ENCODE data around the gene ZNF853. TPM values are rescaled to one million over a fixed set of nuclear protein-coding genes. Genes with fewer than 3 reads are reported as not detected.
"Not testable (repeated sequence)": the region's sequence is repeated elsewhere in the genome, so short reads cannot be mapped to it uniquely, and the experiment has no call there.

The ZNF853 gene
- total RNA-seq, 4 donors from 2014 or later = 1.6 to 4.6 (median 3.7) TPM

- no peaks in the 10 kb centered on the region for H3K9me3 ChIP-seq
- H3K27ac ChIP-seq = no peak overlapping the region
- TF ChIP-seq, protein P1, sequence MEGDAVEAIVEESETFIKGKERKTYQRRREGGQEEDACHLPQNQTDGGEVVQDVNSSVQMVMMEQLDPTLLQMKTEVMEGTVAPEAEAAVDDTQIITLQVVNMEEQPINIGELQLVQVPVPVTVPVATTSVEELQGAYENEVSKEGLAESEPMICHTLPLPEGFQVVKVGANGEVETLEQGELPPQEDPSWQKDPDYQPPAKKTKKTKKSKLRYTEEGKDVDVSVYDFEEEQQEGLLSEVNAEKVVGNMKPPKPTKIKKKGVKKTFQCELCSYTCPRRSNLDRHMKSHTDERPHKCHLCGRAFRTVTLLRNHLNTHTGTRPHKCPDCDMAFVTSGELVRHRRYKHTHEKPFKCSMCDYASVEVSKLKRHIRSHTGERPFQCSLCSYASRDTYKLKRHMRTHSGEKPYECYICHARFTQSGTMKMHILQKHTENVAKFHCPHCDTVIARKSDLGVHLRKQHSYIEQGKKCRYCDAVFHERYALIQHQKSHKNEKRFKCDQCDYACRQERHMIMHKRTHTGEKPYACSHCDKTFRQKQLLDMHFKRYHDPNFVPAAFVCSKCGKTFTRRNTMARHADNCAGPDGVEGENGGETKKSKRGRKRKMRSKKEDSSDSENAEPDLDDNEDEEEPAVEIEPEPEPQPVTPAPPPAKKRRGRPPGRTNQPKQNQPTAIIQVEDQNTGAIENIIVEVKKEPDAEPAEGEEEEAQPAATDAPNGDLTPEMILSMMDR (IDR thresholded peaks at IDR 0.05) = no peak
- no peak for TF ChIP-seq POLR2AphosphoS5 (IDR thresholded peaks at IDR 0.05)
- TF ChIP-seq POLR2A (IDR thresholded peaks at IDR 0.05) = no peak
- no peak for TF ChIP-seq EP300 (IDR thresholded peaks at IDR 0.05)
- H3K27me3 ChIP-seq = no peaks in the 10 kb centered on the region
- WGBS = 93% methylated on average over 9 of the region's 9 CpGs
- DNase-seq (ENCODE audit: low spot score in 2 of 2) = no peak
- H3K4me1 ChIP-seq = no peaks in the 10 kb centered on the region
- no peak overlapping the region for H3K4me3 ChIP-seq
- H3K36me3 ChIP-seq = peaks cover 47% of the 10 kb centered on the region
These were observed 41.0 kb downstream of the ZNF853 start for GRCh38 chr7:6656413-6656812.

DNA sequence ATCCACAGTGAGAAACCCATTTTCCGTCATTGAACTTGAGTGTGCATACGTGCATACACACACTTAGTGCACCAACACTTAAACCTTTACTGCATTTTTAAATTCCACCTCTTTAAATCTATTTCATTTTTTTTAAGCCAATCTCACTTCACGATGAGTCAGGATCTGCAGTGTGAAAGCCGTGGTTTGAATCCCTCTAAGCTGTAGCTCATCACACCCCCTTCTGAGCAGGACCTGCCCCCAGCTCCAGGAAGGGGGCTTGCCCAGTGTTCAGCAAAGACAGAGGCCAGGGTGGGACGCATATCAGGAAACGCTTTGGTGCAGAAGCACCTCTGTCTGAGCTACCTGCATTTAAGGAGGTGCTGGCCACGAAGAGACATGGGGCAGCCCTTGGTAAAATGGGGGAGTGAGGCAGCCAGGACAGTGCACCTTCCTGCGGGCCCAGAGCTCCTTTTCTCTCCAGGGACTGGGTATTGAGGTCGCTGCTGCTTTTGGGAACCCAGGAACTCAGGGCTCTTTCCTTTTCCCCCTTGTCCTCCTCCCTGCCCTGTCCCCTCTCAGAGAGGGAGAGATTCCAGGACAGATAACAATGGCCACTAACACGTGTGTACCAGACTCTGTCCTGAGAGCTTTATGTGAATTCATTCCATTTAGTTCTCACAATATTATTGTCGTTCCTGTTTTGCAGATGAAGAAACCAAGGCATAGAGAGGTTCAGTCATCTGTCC lies 43.4 kb downstream of the ZNF853 start:
- no peak overlapping the region for H3K27ac ChIP-seq
- peaks cover 3% of the 10 kb centered on the region for H3K27me3 ChIP-seq
- no peak for DNase-seq (ENCODE audit: low spot score in 2 of 2)
- 28% methylated on average over 10 of the region's 11 CpGs for WGBS
- H3K4me3 ChIP-seq = no peak overlapping the region
- H3K9me3 ChIP-seq = no peaks in the 10 kb centered on the region
- no peak for TF ChIP-seq EP300 (IDR thresholded peaks at IDR 0.05)
- no peak for TF ChIP-seq POLR2A (IDR thresholded peaks at IDR 0.05)
- TF ChIP-seq, protein P1 (IDR thresholded peaks at IDR 0.05) = no peak
- no peak for TF ChIP-seq POLR2AphosphoS5 (IDR thresholded peaks at IDR 0.05)
- H3K4me1 ChIP-seq = peaks cover 1% of the 10 kb centered on the region
- H3K36me3 ChIP-seq = peaks cover 23% of the 10 kb centered on the region

DNA sequence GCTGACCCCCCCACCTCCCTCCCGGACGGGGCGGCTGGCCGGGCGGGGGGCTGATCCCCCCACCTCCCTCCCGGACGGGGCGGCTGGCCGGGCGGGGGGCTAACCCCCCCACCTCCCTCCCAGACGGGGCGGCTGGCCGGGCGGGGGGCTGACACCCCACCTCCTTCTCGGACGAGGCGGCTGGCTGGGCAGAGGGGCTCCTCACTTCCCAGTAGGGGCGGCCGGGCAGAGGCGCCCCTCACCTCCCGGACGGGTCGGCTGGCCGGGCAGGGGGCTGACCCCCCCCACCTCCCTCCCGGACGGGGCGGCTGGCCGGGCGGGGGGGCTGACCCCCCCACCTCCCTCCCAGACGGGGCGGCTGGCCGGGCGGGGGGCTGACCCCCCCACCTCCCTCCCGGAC lies 55.4 kb downstream of the ZNF853 start:
- H3K9me3 ChIP-seq = peaks cover 44% of the 10 kb centered on the region
- H3K27ac ChIP-seq; H3K36me3 ChIP-seq; H3K4me1 ChIP-seq; H3K27me3 ChIP-seq; H3K4me3 ChIP-seq; DNase-seq (ENCODE audit: low spot score in 2 of 2): not testable (repeated sequence)
- no CpG with 5 or more reads among the region's 34 CpGs for WGBS

Other genes starting within 250 kb of the ZNF853 start
- 100 to 1,000 TPM; 217 to 293 (median 253) TPM for gene RAC1, start 241.1 kb upstream of the ZNF853 start, total RNA-seq
- gene DAGLB, start 167.7 kb upstream of the ZNF853 start, total RNA-seq = 10 to 100 TPM; 19.0 to 61.2 (median 22.0) TPM
- gene KDELR2, start 131.5 kb upstream of the ZNF853 start, total RNA-seq = 10 to 100 TPM; 62.4 to 70.5 (median 68.9) TPM
- 1 to 10 TPM in 1 of 4 donors, under 1 TPM in 3; 0.16 to 1.0 (median 0.62) TPM for gene GRID2IP, start 64.1 kb upstream of the ZNF853 start, total RNA-seq
- gene ZDHHC4, start 38.2 kb upstream of the ZNF853 start, total RNA-seq = 10 to 100 TPM; 22.2 to 37.3 (median 26.2) TPM
- 10 to 100 TPM; 28.4 to 47.9 (median 39.4) TPM for gene INTS15, start 25.6 kb upstream of the ZNF853 start, total RNA-seq
- gene ZNF316, start 21.7 kb downstream of the ZNF853 start, total RNA-seq = 10 to 100 TPM; 20.8 to 58.6 (median 30.6) TPM
- 10 to 100 TPM; 17.9 to 33.0 (median 19.0) TPM for gene ZNF12, start 91.3 kb downstream of the ZNF853 start, total RNA-seq
- not detected for gene RSPH10B2, start 138.5 kb downstream of the ZNF853 start, total RNA-seq
- 100 to 1,000 TPM in 1 of 4 donors, 10 to 100 TPM in 3; 20.8 to 112 (median 42.7) TPM for gene CCZ1B, start 210.7 kb downstream of the ZNF853 start, total RNA-seq

Measured in suprapubic skin (tissue), 4 donors.